Fibroblast of the conjunctiva (primary cell): ENCODE measurements around the gene PERM1.
"Not testable (repeated sequence)": the region's sequence is repeated elsewhere in the genome, so short reads cannot be mapped to it uniquely, and the experiment has no call there.

Experiments
- DNase-seq: peaks from one replicate; pipeline ENCODE4 v3.0.0-alpha.2; 2010; ENCODE audit warnings: low read depth

The PERM1 gene

GRCh38 chr1:981955-982558 lies at the start of gene PERM1:
Gene PERM1 (minus strand): TSS chr1:982093. CDS start chr1:981029, 1,064 bp downstream.
- DNase-seq: no peak

- DNase-seq: not testable (repeated sequence)
These were observed 49.2 kb upstream of the PERM1 start for GRCh38 chr1:1030867-1031658.

DNA sequence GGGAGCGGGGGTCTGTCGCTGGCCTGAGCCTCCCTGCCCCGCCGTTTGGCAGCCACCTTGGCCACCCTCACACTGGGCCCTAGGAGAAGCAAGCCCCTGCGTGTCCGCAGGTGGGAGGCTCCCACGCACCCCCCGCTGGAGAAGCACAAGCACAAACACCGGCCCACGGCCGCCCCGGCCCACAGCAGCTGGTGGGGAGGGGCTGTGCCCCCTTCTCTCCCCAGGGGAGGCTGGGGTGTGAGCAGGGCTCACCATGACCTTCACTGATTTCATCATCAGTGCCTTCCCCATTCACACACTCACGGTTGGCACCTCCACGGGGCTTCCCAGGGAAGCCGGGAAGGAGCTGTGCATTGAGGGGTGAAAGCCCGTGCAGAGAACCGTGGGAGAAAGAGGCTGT lies 45.9 kb upstream of the PERM1 start:
- DNase-seq: no peak

DNA sequence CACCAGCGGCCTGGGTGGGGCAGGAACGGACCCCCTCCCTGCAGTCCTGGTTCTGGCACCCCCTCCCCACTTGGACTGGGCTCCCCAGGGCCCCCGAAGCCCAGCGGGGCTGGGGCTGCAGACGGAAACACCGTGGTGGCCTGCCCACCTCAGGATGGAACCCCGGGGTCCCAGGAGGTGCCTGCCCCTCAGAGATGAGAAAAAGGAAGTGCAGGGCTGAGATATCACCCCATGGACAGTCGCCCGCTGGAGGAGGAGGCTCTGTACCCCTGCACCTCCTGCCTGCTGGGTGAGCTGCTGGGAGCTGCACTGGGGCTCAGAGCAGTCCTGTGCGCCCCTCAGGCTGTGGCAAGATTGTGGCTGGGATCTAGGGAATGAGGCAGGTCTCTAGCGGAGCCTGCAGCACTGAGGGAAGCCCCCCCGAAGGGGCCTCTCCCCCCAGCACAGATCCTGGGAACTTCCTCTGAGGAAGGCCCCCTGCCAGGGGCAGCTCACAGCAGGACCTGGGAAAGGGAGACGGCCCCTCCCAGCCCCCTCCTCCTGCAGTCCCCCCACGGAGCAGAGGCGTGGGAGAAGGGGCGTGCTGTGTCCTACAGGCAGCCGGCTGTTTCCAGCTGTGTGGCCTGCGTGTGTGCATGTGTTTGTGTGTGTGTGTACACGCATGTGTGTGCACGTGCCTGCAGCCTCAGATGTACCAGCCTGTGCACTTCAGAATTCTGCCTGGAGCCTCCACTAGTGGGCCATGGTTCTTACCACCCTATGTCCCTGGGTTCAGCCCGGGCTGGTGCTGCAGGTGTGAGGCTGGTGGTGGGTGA lies 44.9 kb upstream of the PERM1 start:
- no peak for DNase-seq

DNA sequence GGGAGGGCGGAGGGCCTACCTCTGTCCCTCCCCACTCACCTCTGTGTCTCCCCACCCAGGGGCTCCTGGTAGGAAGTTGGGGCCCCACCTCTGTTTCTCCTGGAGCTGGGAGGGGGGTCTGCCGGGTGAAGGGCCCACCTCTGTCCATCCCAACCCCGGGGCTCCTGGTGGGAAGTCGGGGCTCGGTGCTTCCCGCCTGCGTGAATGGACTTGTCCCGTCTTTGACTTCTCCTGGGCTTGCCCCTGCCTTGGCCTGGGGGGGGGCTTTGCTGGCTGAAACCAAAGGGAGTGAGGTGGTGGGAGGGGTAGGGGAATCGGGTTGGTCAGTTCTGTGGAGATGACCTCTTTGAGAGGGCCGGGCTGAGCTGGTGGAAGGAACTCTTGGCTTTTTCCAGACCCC lies 43.8 kb upstream of the PERM1 start:
- DNase-seq: no peak

DNA sequence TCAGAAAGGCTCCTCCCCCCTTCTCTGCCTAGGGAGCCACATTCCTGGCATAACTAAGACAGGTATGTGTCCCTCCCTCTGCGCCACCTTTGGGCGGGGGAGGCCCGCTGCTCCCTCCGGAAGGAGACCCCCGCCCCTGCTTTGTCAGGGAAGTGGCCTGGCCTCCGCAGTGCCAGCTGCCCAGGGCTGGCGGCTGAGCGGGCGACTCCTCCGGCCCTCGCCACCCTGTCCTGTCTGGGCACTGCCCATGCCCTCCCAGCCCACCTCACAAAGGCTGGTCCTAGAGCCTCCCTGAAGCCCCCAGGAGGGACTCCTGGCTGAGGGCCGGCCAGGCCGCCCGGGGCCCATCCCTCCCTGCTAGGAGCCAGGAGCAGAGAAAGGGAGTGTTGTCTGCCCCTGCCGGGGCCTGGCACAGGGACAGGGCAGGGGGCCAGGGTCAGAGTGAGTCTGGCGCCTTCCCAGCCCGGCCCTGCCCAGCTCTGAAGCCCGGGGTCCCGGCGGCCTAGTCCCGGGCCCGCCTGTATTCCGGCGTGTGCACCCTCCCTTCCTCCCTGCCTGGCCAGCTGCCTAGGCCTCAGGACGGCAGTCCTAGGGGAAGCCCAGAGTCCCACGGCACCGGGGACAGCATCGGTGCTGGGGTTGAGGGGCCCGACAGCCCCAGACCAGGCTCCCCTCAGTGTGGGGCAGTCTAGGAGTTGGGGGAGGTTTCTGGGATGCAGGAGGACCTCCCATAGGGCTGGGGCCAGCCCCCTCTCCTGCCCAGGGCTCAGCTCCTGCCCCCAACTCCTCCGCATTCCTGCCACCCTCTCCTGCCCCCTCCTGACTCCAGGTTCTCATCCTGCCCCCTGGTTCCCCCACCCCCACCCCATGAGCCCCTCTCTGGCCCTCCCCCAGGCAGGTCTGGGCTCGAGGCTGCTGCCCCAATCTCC lies 43.1 kb upstream of the PERM1 start:
- DNase-seq: no peak

DNA sequence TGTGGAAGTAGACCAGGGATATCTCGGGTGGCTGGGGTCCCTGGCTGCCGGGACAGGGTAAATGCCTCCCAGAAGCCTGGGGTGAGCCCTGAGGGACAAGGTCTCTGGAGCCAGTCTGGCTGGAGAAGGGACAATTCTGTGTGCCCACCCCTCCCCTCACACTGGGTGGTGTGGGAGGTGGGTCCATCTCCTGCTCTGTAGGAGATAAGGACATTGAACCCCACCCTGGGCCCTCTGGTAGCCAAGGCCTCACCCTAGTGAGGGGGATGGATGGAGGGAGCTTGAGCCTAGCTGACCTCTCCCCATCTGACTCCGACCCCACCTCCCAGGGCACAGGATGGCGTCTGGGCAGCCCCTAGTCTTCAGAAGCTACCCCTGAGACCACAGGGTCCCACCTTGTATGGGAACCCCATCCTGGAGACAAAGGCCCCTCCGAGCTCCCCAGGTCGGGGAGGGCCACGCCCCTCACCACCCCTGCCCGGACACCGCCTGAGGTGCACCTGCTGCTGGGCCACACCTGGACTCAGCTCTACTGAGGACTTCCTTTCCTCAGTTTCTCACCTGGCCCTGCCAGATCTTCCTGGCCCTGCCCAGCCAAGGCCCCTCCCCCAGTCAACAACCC lies 42.4 kb upstream of the PERM1 start:
- no peak for DNase-seq

GRCh38 chr1:1023700-1024099 lies 41.8 kb upstream of the PERM1 start:
- no peak for DNase-seq

GRCh38 chr1:1022302-1023009 lies 40.6 kb upstream of the PERM1 start:
- DNase-seq: no peak

GRCh38 chr1:1021920-1022259 lies 40.0 kb upstream of the PERM1 start:
- no peak for DNase-seq

DNA sequence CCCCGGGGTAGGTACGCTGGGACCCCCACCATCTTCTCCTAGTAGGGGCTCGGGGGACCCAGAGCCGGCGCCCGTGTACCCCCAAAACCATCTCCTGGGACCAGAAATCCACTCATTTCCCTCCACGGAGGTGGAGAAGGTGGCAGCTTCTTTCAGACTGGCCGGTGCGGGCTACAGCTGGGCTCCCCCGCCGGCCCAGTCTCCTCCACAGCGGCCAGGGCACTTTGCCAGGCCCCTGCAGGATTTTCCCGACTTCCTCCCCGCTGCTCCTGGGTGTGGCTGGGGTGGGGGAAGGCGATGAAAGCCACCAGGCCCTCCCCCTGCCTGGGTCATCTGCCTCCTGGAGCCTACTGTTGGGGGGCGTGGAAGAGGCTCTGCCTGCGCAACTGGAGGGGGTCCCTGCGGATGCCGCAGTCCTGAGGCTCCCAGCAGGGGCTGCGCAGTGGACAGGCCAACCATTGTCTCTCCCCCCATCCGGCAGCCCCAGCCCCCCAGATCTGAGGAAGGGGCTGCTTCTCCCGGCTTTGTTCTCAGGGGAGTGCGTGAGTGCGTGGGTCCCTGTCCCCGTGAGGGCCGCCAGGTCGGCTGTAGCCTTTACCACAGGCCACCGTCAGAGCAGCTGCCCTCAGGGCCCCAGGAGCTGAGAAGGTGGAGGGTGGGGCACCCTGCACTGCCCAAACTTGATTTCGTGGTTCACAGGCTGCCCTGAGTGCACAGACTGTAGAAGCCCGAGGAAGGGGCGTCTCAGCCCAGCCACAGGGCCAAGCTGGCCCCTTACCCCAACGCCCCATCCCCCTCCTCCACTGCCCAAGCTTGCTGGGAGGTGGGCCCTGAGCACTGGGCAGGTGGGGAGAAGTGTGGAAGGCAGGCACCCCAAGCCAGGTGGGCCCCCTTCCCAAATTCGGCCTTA lies 39.4 kb upstream of the PERM1 start:
- DNase-seq: peak; percentile 31

- no peak for DNase-seq
These were observed 38.6 kb upstream of the PERM1 start for GRCh38 chr1:1020415-1021009.

GRCh38 chr1:1020000-1020404 lies 38.1 kb upstream of the PERM1 start, which contains the start of gene AGRN:
Gene AGRN (plus strand): TSS chr1:1020120. CDS start chr1:1020173, 53 bp downstream.
- no peak for DNase-seq

- peak; percentile 57 for DNase-seq
These were observed 37.5 kb upstream of the PERM1 start for GRCh38 chr1:1019122-1019999.

DNA sequence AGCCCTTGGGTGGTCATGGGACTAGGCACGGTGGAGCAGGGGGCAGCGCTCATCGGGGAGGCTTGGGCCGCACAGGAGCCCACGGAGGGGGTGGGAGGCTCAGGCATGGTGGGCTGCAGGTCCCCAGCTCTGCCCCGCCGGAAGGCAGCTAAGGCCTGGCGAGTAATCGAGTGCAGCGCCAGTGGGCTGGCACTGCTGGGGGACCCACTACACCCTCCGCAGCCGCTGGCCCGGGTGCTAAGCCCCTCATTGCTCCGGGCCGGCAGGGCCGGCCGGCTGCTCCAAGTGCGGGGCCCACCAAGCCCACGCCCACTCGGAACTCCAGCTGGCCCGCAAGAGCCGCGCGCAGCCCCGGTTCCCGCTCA lies 36.4 kb upstream of the PERM1 start:
- not testable (repeated sequence) for DNase-seq

DNA sequence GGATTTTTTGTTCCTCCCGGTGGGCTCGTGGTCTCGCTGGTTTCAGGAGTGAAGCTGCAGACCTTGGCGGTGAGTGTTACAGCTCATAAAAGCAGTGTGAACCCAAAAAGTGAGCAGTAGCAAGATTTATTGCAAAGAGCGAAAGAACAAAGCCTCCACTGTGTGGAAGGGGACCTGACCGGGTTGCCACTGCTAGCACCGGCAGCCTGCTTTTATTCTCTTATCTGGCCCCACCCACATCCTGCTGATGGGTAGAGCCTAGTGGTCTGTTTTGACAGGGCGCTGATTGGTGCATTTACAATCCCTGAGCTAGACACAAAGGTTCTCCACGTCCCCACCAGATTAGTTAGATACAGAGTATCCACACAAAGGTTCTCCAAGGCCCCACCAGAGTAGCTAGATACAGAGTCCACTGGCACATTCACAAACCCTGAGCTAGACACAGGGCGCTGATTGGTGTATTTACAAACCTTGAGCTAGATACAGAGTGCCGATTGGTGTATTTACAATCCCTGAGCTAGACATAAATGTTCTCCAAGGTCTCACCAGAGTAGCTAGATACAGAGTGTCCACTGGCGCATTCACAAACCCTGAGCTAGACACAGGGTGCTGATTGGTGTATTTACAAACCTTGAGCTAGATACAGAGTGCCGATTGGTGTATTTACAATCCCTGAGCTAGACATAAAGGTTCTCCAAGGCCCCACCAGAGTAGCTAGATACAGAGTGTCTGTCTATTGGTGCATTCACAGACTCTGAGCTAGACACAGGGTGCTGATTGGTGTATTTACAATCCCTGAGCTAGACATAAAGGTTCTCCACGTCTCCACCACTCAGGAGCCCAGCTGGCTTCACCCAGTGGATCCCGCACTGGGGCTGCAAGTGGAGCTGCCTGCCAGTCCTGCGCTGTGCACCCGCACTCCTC lies 35.8 kb upstream of the PERM1 start:
- not testable (repeated sequence) for DNase-seq
